ENCODE data around the gene SLC9A6.

GRCh38 chrX:136032370-136032769 lies 47.1 kb downstream of the SLC9A6 start:
- no peak for TF ChIP-seq EZH2 (IDR thresholded peaks at IDR 0.05; ENCODE audit: borderline replicate concordance, low read depth, low read length, severe bottlenecking)
- no peak for TF ChIP-seq POLR2A (IDR thresholded peaks at IDR 0.05; ENCODE audit: low read depth, low read length)
- TF ChIP-seq CTCF (IDR thresholded peaks at IDR 0.05; ENCODE audit: extremely low read depth in 1 of 2, insufficient read depth in 1 of 2, low read depth in 1 of 2, low read length in 2 of 2): no peak
- no peak for TF ChIP-seq MYC (IDR thresholded peaks at IDR 0.05; ENCODE audit: low read depth, low read length)

Data from endothelial cell of umbilical vein (primary cell).